GM23338 (cell line): Measurements from ENCODE around the gene PKNOX2. TPM values are rescaled to one million over a fixed set of nuclear protein-coding genes. Genes with fewer than 3 reads are reported as not detected.

ENCODE experiments used
- ATAC-seq: fragments of 200-7000 bp; cut with Tn5 transposase; 3 replicates; pipeline ENCODE4 v1.9.1; 2020
- DNase-seq: peaks from one replicate; pipeline ENCODE4 v3.0.0-alpha.2; 2015; ENCODE audit warnings: low spot score
- H2AFZ ChIP-seq: fragments of 200-600 bp; sonication (generic); 2 replicates; pipeline ENCODE4 v1.8.0; 2016; ENCODE audit warnings: antibody characterized with exemption, mild to moderate bottlenecking, moderate library complexity
- H3F3A ChIP-seq: fragments of 200-600 bp; sonication (generic); replicated peaks from 2 replicates; pipeline ENCODE4 v1.8.0; 2017; ENCODE audit warnings: antibody characterized with exemption, mixed run types, low read depth
- H3K27ac ChIP-seq: fragments of 200-600 bp; sonication (generic); 2 replicates; pipeline ENCODE4 v1.6.1; 2016; ENCODE audit warnings: low read depth
- H3K27me3 ChIP-seq: fragments of 200-600 bp; sonication (generic); 2 replicates; pipeline ENCODE4 v1.8.0; 2016; ENCODE audit warnings: mild to moderate bottlenecking, mixed run types, moderate library complexity; ENCODE audit not compliant: insufficient read depth
- H3K36me3 ChIP-seq: fragments of 200-600 bp; sonication (generic); 2 replicates; pipeline ENCODE4 v1.8.0; 2016; ENCODE audit warnings: mild to moderate bottlenecking; ENCODE audit not compliant: insufficient read depth
- H3K4me1 ChIP-seq: fragments of 200-600 bp; sonication (generic); 2 replicates; pipeline ENCODE4 v1.8.0; 2016; ENCODE audit warnings: mild to moderate bottlenecking, moderate library complexity; ENCODE audit not compliant: insufficient read depth
- H3K4me2 ChIP-seq: fragments of 200-600 bp; sonication (generic); 2 replicates; pipeline ENCODE4 v1.7.1; 2017; ENCODE audit warnings: mixed run types
- H3K4me3 ChIP-seq: fragments of 200-600 bp; sonication (generic); 2 replicates; pipeline ENCODE4 v1.6.1; 2016; ENCODE audit warnings: mixed run types
- H3K79me2 ChIP-seq: fragments of 200-600 bp; sonication (generic); replicated peaks from 2 replicates; pipeline ENCODE4 v1.8.0; 2017; ENCODE audit warnings: mild to moderate bottlenecking; ENCODE audit not compliant: insufficient read depth
- H3K9me2 ChIP-seq: fragments of 200-600 bp; sonication (generic); 2 replicates; pipeline ENCODE4 v1.8.0; 2017; ENCODE audit not compliant: insufficient read depth
- H4K20me1 ChIP-seq: fragments of 200-600 bp; sonication (generic); replicated peaks from 2 replicates; pipeline ENCODE4 v1.8.0; 2017; ENCODE audit warnings: mild to moderate bottlenecking; ENCODE audit not compliant: insufficient read depth
- H3K27ac Mint-ChIP-seq: 2 replicates; pipeline ENCODE4 v1.8.0; 2020; ENCODE audit warnings: inconsistent platforms, mild to moderate bottlenecking, moderate library complexity, mixed read lengths
- H3K27me3 Mint-ChIP-seq: 3 replicates; pipeline ENCODE4 v1.8.0; 2022; ENCODE audit warnings: low read depth, mild to moderate bottlenecking, moderate library complexity, mixed read lengths, inconsistent platforms; ENCODE audit not compliant: insufficient read depth, poor library complexity
- H3K36me3 Mint-ChIP-seq: 3 replicates; pipeline ENCODE4 v1.8.0; 2021; ENCODE audit warnings: low read depth, mild to moderate bottlenecking, inconsistent platforms, moderate library complexity, mixed read lengths
- H3K4me1 Mint-ChIP-seq: 3 replicates; pipeline ENCODE4 v1.8.0; 2020; ENCODE audit warnings: mild to moderate bottlenecking, inconsistent platforms, mixed read lengths
- H3K4me3 Mint-ChIP-seq: 3 replicates; pipeline ENCODE4 v1.8.0; 2021; ENCODE audit warnings: moderate library complexity, mild to moderate bottlenecking, inconsistent platforms, mixed read lengths
- H3K9me3 Mint-ChIP-seq: 3 replicates; pipeline ENCODE4 v1.8.0; 2020; ENCODE audit warnings: moderate library complexity, mild to moderate bottlenecking, inconsistent platforms, mixed read lengths
- CREB1 ChIP-seq: fragments of 250-450 bp; sonication (Bioruptor Pico); IDR thresholded peaks from 2 replicates; pipeline ENCODE4 v1.5.0; 2020; ENCODE audit warnings: low read depth, mild to moderate bottlenecking, moderate library complexity
- EZH2phosphoT487 ChIP-seq: fragments of 200-600 bp; sonication (generic); IDR thresholded peaks from one replicate; pipeline ENCODE4 v1.8.1; 2018; ENCODE audit warnings: antibody characterized with exemption; ENCODE audit not compliant: unreplicated experiment
- JUNB ChIP-seq: IDR thresholded peaks from one replicate; pipeline ENCODE4 v1.6.1; 2016; ENCODE audit warnings: antibody characterized with exemption; ENCODE audit not compliant: unreplicated experiment
- NANOG ChIP-seq: IDR thresholded peaks from 2 replicates; pipeline ENCODE4 v1.6.1; 2016; ENCODE audit warnings: antibody characterized with exemption, borderline replicate concordance
- POLR2AphosphoS5 ChIP-seq: IDR thresholded peaks from 2 replicates; pipeline ENCODE4 v1.6.1; 2016; ENCODE audit warnings: antibody characterized with exemption, low read depth
- ZNF331 ChIP-seq: fragments of 250-450 bp; sonication (Bioruptor Pico); IDR thresholded peaks from 2 replicates; pipeline ENCODE4 v1.5.0; 2020; ENCODE audit warnings: low read depth, mild to moderate bottlenecking, moderate library complexity
- polyA plus RNA-seq: library from polyadenylated mRNA; unstranded; fragments of >200 nt; fragmentation: Nextera tagmentation; extraction: Ambion mirVana; gene quantifications from 2 replicates; pipeline ENCODE4 v1.2.1, GENCODE V29; 2016
- total RNA-seq: library from RNA; depleted of rRNA; stranded (reverse); fragments of >200 nt; shearing (Covaris generic); gene quantifications from 2 replicates; pipeline ENCODE4 v1.2.3, GENCODE V29; 2014
- TF ChIP-seq, protein P1 (sequence below): fragments of 250-450 bp; sonication (Bioruptor Pico); IDR thresholded peaks from 2 replicates; pipeline ENCODE4 v1.5.0; 2020; ENCODE audit warnings: mild to moderate bottlenecking, moderate library complexity
- TF ChIP-seq, protein P2 (sequence below): IDR thresholded peaks from one replicate; pipeline ENCODE4 v1.6.1; 2018; ENCODE audit warnings: antibody characterized with exemption; ENCODE audit not compliant: unreplicated experiment

PKNOX2 gene
- total and polyA plus RNA-seq, 2 experiments from 2014 or later, result 0.42 to 0.83 TPM

DNA sequence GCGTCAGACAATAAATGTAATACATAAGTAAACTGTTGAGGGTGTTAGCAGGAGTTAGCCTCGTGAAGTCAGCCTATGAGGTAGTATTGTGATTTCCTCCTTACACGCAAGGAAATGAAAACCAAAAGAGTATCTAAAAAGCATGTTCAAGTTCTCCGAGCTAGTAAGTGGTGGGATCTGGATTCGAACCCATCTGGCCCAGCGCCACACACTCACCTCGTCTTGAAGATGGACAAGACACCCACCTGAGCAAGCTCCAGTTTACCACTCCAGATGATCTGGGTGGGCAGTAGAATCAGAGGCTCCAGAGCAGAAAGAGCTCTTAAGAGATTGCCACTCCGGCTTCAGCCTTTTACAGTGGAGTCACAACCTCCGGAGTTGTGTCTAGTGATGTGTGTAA, 140.3 kb downstream of the PKNOX2 start:
- no peak for DNase-seq
- no peak overlapping the region for H3K4me2 ChIP-seq
- H3K4me3 Mint-ChIP-seq, result no peak overlapping the region
- 0 out of 2 replicates have a peak overlapping the region, but pooled peaks have one; percentile 28 for H2AFZ ChIP-seq
- no peak overlapping the region for H3K4me3 ChIP-seq
- no peaks in the 10 kb centered on the region for H3K79me2 ChIP-seq
- no peak overlapping the region for H3K27ac ChIP-seq
- H3K4me1 ChIP-seq, result no peaks in the 10 kb centered on the region
- H3K9me3 Mint-ChIP-seq, result no peaks in the 10 kb centered on the region
- no peaks in the 10 kb centered on the region for H4K20me1 ChIP-seq
- ATAC-seq, result no peak
- peaks cover 9% of the 10 kb centered on the region for H3K4me1 Mint-ChIP-seq
- H3K36me3 Mint-ChIP-seq, result no peaks in the 10 kb centered on the region; the same call in 2 of the 3 replicates
- H3F3A ChIP-seq, result no peaks in the 10 kb centered on the region
- no peaks in the 10 kb centered on the region for H3K36me3 ChIP-seq
- H3K9me2 ChIP-seq, result no peaks in the 10 kb centered on the region
- TF ChIP-seq, protein P1, sequence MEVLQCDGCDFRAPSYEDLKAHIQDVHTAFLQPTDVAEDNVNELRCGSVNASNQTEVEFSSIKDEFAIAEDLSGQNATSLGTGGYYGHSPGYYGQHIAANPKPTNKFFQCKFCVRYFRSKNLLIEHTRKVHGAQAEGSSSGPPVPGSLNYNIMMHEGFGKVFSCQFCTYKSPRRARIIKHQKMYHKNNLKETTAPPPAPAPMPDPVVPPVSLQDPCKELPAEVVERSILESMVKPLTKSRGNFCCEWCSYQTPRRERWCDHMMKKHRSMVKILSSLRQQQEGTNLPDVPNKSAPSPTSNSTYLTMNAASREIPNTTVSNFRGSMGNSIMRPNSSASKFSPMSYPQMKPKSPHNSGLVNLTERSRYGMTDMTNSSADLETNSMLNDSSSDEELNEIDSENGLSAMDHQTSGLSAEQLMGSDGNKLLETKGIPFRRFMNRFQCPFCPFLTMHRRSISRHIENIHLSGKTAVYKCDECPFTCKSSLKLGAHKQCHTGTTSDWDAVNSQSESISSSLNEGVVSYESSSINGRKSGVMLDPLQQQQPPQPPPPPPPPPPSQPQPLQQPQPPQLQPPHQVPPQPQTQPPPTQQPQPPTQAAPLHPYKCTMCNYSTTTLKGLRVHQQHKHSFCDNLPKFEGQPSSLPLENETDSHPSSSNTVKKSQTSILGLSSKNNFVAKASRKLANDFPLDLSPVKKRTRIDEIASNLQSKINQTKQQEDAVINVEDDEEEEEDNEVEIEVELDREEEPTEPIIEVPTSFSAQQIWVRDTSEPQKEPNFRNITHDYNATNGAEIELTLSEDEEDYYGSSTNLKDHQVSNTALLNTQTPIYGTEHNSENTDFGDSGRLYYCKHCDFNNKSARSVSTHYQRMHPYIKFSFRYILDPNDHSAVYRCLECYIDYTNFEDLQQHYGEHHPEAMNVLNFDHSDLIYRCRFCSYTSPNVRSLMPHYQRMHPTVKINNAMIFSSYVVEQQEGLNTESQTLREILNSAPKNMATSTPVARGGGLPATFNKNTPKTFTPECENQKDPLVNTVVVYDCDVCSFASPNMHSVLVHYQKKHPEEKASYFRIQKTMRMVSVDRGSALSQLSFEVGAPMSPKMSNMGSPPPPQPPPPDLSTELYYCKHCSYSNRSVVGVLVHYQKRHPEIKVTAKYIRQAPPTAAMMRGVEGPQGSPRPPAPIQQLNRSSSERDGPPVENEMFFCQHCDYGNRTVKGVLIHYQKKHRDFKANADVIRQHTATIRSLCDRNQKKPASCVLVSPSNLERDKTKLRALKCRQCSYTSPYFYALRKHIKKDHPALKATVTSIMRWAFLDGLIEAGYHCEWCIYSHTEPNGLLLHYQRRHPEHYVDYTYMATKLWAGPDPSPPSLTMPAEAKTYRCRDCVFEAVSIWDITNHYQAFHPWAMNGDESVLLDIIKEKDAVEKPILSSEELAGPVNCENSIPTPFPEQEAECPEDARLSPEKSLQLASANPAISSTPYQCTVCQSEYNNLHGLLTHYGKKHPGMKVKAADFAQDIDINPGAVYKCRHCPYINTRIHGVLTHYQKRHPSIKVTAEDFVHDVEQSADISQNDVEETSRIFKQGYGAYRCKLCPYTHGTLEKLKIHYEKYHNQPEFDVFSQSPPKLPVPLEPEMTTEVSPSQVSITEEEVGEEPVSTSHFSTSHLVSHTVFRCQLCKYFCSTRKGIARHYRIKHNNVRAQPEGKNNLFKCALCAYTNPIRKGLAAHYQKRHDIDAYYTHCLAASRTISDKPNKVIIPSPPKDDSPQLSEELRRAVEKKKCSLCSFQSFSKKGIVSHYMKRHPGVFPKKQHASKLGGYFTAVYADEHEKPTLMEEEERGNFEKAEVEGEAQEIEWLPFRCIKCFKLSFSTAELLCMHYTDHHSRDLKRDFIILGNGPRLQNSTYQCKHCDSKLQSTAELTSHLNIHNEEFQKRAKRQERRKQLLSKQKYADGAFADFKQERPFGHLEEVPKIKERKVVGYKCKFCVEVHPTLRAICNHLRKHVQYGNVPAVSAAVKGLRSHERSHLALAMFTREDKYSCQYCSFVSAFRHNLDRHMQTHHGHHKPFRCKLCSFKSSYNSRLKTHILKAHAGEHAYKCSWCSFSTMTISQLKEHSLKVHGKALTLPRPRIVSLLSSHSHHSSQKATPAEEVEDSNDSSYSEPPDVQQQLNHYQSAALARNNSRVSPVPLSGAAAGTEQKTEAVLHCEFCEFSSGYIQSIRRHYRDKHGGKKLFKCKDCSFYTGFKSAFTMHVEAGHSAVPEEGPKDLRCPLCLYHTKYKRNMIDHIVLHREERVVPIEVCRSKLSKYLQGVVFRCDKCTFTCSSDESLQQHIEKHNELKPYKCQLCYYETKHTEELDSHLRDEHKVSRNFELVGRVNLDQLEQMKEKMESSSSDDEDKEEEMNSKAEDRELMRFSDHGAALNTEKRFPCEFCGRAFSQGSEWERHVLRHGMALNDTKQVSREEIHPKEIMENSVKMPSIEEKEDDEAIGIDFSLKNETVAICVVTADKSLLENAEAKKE, result no peak
- no peak for TF ChIP-seq NANOG
- no peak for TF ChIP-seq POLR2AphosphoS5
- TF ChIP-seq ZNF331 (CRISPR knock-in tag), result no peak
- no peak for TF ChIP-seq EZH2phosphoT487
- no peak for TF ChIP-seq JUNB
- TF ChIP-seq CREB1, result no peak
- TF ChIP-seq, protein P2, sequence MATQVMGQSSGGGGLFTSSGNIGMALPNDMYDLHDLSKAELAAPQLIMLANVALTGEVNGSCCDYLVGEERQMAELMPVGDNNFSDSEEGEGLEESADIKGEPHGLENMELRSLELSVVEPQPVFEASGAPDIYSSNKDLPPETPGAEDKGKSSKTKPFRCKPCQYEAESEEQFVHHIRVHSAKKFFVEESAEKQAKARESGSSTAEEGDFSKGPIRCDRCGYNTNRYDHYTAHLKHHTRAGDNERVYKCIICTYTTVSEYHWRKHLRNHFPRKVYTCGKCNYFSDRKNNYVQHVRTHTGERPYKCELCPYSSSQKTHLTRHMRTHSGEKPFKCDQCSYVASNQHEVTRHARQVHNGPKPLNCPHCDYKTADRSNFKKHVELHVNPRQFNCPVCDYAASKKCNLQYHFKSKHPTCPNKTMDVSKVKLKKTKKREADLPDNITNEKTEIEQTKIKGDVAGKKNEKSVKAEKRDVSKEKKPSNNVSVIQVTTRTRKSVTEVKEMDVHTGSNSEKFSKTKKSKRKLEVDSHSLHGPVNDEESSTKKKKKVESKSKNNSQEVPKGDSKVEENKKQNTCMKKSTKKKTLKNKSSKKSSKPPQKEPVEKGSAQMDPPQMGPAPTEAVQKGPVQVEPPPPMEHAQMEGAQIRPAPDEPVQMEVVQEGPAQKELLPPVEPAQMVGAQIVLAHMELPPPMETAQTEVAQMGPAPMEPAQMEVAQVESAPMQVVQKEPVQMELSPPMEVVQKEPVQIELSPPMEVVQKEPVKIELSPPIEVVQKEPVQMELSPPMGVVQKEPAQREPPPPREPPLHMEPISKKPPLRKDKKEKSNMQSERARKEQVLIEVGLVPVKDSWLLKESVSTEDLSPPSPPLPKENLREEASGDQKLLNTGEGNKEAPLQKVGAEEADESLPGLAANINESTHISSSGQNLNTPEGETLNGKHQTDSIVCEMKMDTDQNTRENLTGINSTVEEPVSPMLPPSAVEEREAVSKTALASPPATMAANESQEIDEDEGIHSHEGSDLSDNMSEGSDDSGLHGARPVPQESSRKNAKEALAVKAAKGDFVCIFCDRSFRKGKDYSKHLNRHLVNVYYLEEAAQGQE, result no peak
- H3K27ac Mint-ChIP-seq, result no peak overlapping the region
- no peaks in the 10 kb centered on the region for H3K27me3 ChIP-seq
- peaks cover 5% of the 10 kb centered on the region for H3K27me3 Mint-ChIP-seq
